C4-2B (cell line): ENCODE results near the gene SEZ6L2.

ENCODE experiments used
- CTCF ChIP-seq: fragments of 450-650 bp; conservative IDR thresholded peaks from 2 replicates; pipeline ENCODE4 v1.5.1; 2017; ENCODE audit warnings: mild to moderate bottlenecking
- ZFX ChIP-seq: fragments of 450-650 bp; IDR thresholded peaks from 2 replicates; pipeline ENCODE4 v1.6.1; 2017

GRCh38 chr16:29896841-29897240 lies 2.5 kb downstream of the SEZ6L2 start:
- TF ChIP-seq CTCF = no peak
- TF ChIP-seq ZFX = no peak
